NCI-H1930 (cell line): ENCODE results near the gene ODAM.
"Not testable (repeated sequence)": the region's sequence is repeated elsewhere in the genome, so short reads cannot be mapped to it uniquely, and the experiment has no call there.

Experiments used
- DNase-seq, 2 experiments: peaks; one replicate each; lab custom pipeline; 2025; lab: John Stamatoyannopoulos, UW

ODAM gene

GRCh38 chr4:70221818-70222217 is 26.3 kb downstream of the ODAM start:
- not testable (repeated sequence) for DNase-seq

GRCh38 chr4:70225824-70226223 is 30.3 kb downstream of the ODAM start, which contains the start of gene FDCSP:
Gene FDCSP, plus strand, starts transcription at chr4:70226124. Its CDS starts 5,071 bp downstream, at chr4:70231195.
- no peak for DNase-seq

GRCh38 chr4:70236125-70236524 is 40.6 kb downstream of the ODAM start:
- DNase-seq: no peak

GRCh38 chr4:70239131-70239883 is 43.8 kb downstream of the ODAM start:
- no peak for DNase-seq

- no peak for DNase-seq
These were observed 44.5 kb downstream of the ODAM start for GRCh38 chr4:70239884-70240591.

GRCh38 chr4:70242297-70242696 is 46.8 kb downstream of the ODAM start, which contains the start of gene CSN3:
Gene CSN3, plus strand, starts transcription at chr4:70242597. Its CDS starts 2,223 bp downstream, at chr4:70244820.
- DNase-seq: not testable (repeated sequence)

- DNase-seq: no peak
These were observed 47.6 kb downstream of the ODAM start for GRCh38 chr4:70243091-70243490.

GRCh38 chr4:70251250-70251944 is 55.9 kb downstream of the ODAM start:
- no peak for DNase-seq

- DNase-seq: no peak
These were observed 56.4 kb downstream of the ODAM start for GRCh38 chr4:70251945-70252277.
